Measurements from ENCODE around the gene SPATA18.

SPATA18 gene

GRCh38 chr4:52094376-52095145, 43.5 kb downstream of the SPATA18 start:
- Histone ChIP-seq H3K9me3 (ENCODE audit: severe bottlenecking) (no peaks in the 10 kb centered on the region), H3K27ac (ENCODE audit: poor library complexity, severe bottlenecking) (no peak overlapping the region), H3K27me3 (ENCODE audit: insufficient read depth, poor library complexity, severe bottlenecking) (no peaks in the 10 kb centered on the region), H3K4me3 (ENCODE audit: severe bottlenecking) (no peak overlapping the region), H3K4me1 (ENCODE audit: insufficient read depth, poor library complexity, severe bottlenecking) (no peaks in the 10 kb centered on the region), H3K36me3 (ENCODE audit: low read depth) (no peaks in the 10 kb centered on the region)
- no peak for TF ChIP-seq CTCF (IDR thresholded peaks at IDR 0.05; ENCODE audit: poor library complexity, severe bottlenecking)
- ATAC-seq (ENCODE audit: low read depth) (no peak), DNase-seq (ENCODE audit: low spot score) (no peak)

GRCh38 chr4:52095374-52095773, 44.3 kb downstream of the SPATA18 start:
- ATAC-seq (ENCODE audit: low read depth) (no peak), DNase-seq (ENCODE audit: low spot score) (no peak)
- Histone ChIP-seq H3K27me3 (ENCODE audit: insufficient read depth, poor library complexity, severe bottlenecking) (no peaks in the 10 kb centered on the region), H3K4me3 (ENCODE audit: severe bottlenecking) (no peak overlapping the region), H3K36me3 (ENCODE audit: low read depth) (no peaks in the 10 kb centered on the region), H3K27ac (ENCODE audit: poor library complexity, severe bottlenecking) (no peak overlapping the region), H3K9me3 (ENCODE audit: severe bottlenecking) (no peaks in the 10 kb centered on the region), H3K4me1 (ENCODE audit: insufficient read depth, poor library complexity, severe bottlenecking) (no peaks in the 10 kb centered on the region)
- no peak for TF ChIP-seq CTCF (IDR thresholded peaks at IDR 0.05; ENCODE audit: poor library complexity, severe bottlenecking)

GRCh38 chr4:52096048-52096447, 44.9 kb downstream of the SPATA18 start:
- TF ChIP-seq CTCF (IDR thresholded peaks at IDR 0.05; ENCODE audit: poor library complexity, severe bottlenecking), result no peak
- H3K9me3 ChIP-seq (ENCODE audit: severe bottlenecking), result no peaks in the 10 kb centered on the region
- DNase-seq (ENCODE audit: low spot score), result no peak
- no peaks in the 10 kb centered on the region for H3K36me3 ChIP-seq (ENCODE audit: low read depth)
- ATAC-seq (ENCODE audit: low read depth), result peak; percentile 56; the same call in 2 of the 3 replicates
- no peak overlapping the region for H3K27ac ChIP-seq (ENCODE audit: poor library complexity, severe bottlenecking)
- no peaks in the 10 kb centered on the region for H3K4me1 ChIP-seq (ENCODE audit: insufficient read depth, poor library complexity, severe bottlenecking)
- no peaks in the 10 kb centered on the region for H3K27me3 ChIP-seq (ENCODE audit: insufficient read depth, poor library complexity, severe bottlenecking)
- H3K4me3 ChIP-seq (ENCODE audit: severe bottlenecking), result no peak overlapping the region

GRCh38 chr4:52098618-52099017, 47.5 kb downstream of the SPATA18 start:
- Histone ChIP-seq H3K4me1 (ENCODE audit: insufficient read depth, poor library complexity, severe bottlenecking) (peaks cover 6% of the 10 kb centered on the region), H3K9me3 (ENCODE audit: severe bottlenecking) (no peaks in the 10 kb centered on the region), H3K27ac (ENCODE audit: poor library complexity, severe bottlenecking) (no peak overlapping the region), H3K36me3 (ENCODE audit: low read depth) (no peaks in the 10 kb centered on the region), H3K4me3 (ENCODE audit: severe bottlenecking) (no peak overlapping the region), H3K27me3 (ENCODE audit: insufficient read depth, poor library complexity, severe bottlenecking) (no peaks in the 10 kb centered on the region)
- no peak for TF ChIP-seq CTCF (IDR thresholded peaks at IDR 0.05; ENCODE audit: poor library complexity, severe bottlenecking)
- no peak for DNase-seq (ENCODE audit: low spot score)
- peak; percentile 52; the same call in 2 of the 3 replicates for ATAC-seq (ENCODE audit: low read depth)

GRCh38 chr4:52099860-52100461, 48.9 kb downstream of the SPATA18 start:
- Histone ChIP-seq H3K27me3 (ENCODE audit: insufficient read depth, poor library complexity, severe bottlenecking) (no peaks in the 10 kb centered on the region), H3K4me1 (ENCODE audit: insufficient read depth, poor library complexity, severe bottlenecking) (peaks cover 6% of the 10 kb centered on the region), H3K36me3 (ENCODE audit: low read depth) (no peaks in the 10 kb centered on the region), H3K4me3 (ENCODE audit: severe bottlenecking) (no peak overlapping the region), H3K27ac (ENCODE audit: poor library complexity, severe bottlenecking) (no peak overlapping the region), H3K9me3 (ENCODE audit: severe bottlenecking) (no peaks in the 10 kb centered on the region)
- no peak for TF ChIP-seq CTCF (IDR thresholded peaks at IDR 0.05; ENCODE audit: poor library complexity, severe bottlenecking)
- ATAC-seq (ENCODE audit: low read depth) (no peak), DNase-seq (ENCODE audit: low spot score) (no peak)

Data from RWPE2 (cell line).